ENCODE results near the gene KLRC3.
"Not testable (repeated sequence)": the region's sequence is repeated elsewhere in the genome, so short reads cannot be mapped to it uniquely, and the experiment has no call there.

KLRC3 gene

DNA sequence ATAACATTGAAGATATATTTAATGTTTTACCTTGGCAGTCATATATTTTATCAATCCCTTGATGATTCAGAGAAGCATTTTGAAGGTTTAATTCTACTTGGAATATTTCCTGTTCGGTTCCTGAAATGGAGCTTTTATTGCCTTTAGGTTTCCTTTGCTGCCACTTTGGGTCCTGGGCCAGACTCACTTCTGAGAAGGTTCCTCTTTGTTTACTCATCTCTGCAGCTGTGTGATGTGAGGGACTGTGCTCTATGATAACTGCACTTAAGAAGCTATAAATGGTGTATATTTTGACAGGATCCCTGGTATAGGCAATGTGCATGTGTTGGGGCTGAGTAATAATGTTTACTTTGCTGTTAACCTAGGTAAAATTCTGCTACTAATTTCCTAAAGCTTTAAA lies at the start of gene KLRC3:
TSS of gene KLRC3 (minus strand) at position 262 of the 400 bp plus-strand sequence. CDS start at position 217, 45 bp downstream.
- DNase-seq: not testable (repeated sequence)

DNA sequence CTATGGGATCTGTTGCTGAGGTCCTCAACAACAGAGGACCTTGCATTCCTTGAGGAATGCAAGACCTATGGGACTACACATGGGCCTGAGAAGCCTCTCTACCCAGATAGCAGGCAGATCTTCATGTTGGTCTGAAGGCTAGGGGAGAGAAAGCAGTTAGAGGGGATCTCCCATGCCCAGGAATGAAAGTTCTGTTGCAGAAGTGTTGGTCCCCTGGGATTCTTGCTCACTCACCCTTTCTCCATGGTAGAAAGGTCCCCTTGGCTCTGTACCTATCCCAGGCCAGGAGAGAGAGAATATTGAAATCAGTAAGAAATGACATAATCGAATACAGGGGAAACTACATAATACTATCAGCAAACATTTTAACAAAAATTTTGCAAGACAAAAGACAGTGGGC lies 49.3 kb upstream of the KLRC3 start:
- DNase-seq: no peak

GRCh38 chr12:10466311-10466710 lies 45.9 kb upstream of the KLRC3 start:
- no peak for DNase-seq

DNA sequence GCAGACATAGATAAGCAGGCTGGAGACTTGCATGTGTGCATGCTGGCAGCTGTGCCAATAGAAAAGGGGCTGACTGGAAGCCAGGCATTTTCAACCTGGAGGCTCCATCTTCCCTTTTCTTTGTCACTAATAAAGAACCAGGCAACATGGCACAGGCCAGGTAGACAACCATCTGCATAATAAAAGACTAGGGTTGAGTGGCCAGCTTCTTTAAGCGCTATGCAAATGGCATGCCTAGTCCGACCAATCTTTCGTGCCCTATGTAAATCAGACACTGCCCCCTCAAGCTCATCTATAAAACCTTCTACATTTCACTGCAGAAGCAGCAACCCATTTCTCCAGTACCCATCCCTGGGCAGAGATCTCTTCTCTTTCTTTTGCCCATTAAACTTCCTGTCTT lies 37.4 kb upstream of the KLRC3 start:
- no peak for DNase-seq

GRCh38 chr12:10456856-10457255 lies 36.5 kb upstream of the KLRC3 start:
- no peak for DNase-seq

GRCh38 chr12:10455766-10456165 lies 35.4 kb upstream of the KLRC3 start:
- DNase-seq: no peak

DNA sequence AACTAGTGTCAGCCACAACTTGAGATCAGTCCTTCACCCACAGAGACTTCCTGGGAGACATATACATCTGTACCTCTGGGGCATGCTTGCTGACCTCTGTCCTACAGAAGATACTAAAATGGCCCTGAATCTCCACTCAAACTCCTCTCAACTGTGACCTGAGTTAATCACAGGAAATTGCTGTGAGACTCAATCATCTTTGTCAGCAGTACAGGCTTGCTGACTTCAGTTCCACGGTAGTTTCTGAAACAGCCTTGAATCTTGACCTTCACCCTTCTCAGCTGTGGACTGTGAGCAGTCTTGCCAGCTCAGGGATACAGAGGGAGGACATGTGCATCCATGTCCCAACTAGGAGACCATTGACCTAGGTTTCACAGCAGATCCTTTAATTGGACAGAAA lies 34.1 kb upstream of the KLRC3 start:
- no peak for DNase-seq

DNA sequence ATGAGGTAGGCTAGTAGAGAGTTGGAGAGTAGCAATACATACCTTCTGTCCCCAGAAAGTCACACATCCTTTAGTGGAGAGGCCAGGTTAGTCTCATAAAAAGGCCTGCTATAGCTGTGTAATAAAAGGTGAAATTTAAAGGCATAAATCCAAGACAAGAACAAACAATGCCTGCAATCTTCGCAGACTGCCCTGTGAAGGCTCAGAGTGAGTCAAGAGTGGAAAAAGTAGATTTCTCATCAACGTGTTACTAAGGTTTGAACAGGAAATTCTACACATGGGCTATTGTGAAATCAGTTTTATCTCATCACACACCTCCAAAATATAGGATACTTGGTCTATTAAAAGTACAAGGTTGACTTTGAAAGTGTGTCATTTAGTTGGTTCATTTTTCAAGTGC lies 32.8 kb upstream of the KLRC3 start, which contains the start of gene KLRC1:
TSS of gene KLRC1 (minus strand) at position 222 of the 400 bp plus-strand sequence. CDS start 2,221 bp downstream, outside the sequence.
- DNase-seq: no peak

GRCh38 chr12:10448236-10448635 lies 27.8 kb upstream of the KLRC3 start:
- no peak for DNase-seq

GRCh38 chr12:10446052-10446451 lies 25.7 kb upstream of the KLRC3 start:
- DNase-seq: not testable (repeated sequence)

- DNase-seq: not testable (repeated sequence)
These were observed 20.7 kb upstream of the KLRC3 start for GRCh38 chr12:10441144-10441543.

- DNase-seq: peak; percentile 1
These were observed 19.3 kb upstream of the KLRC3 start for GRCh38 chr12:10439608-10440274.

GRCh38 chr12:10437601-10438000 lies 17.2 kb upstream of the KLRC3 start:
- DNase-seq: not testable (repeated sequence)

DNA sequence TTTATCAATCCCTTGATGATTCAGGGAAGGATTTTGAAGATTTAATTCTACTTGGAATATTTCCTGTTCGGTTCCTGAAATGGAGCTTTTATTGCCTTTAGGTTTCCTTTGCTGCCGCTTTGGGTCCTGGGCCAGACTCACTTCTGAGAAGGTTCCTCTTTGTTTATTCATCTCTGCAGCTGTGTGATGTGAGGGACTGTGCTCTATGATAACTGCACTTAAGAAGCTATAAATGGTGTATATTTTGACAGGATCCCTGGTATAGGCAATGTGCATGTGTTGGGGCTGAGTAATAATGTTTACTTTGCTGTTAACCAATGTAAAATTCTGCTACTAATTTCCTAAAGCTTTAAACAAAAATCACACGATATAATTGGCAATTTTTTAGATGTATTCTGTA lies 15.4 kb upstream of the KLRC3 start, which contains the start of gene KLRC2:
TSS of gene KLRC2 (minus strand) at position 195 of the 400 bp plus-strand sequence. CDS start at position 171, 24 bp downstream.
- DNase-seq: peak; percentile 11

GRCh38 chr12:10430623-10431022 lies 10.2 kb upstream of the KLRC3 start:
- not testable (repeated sequence) for DNase-seq

DNA sequence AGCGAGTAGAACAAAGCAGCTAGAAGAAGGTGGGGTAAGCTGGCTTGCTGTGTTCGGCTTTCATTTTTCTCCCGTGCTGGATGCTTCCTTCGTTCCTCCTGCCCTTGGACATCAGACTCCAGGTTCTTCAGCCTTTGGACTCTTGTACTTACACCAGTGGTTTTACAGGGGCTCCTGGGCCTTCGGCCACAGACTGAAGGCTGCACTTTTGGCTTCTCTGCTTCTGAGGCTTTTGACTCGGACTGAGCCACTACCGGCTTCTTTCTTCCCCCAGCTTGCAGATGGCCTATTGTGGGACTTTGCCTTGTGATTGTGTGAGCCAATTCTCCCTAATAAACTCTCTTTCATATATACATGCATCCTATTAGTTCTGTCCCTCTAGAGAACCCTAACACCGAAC lies 5.5 kb upstream of the KLRC3 start:
- not testable (repeated sequence) for DNase-seq

DNA sequence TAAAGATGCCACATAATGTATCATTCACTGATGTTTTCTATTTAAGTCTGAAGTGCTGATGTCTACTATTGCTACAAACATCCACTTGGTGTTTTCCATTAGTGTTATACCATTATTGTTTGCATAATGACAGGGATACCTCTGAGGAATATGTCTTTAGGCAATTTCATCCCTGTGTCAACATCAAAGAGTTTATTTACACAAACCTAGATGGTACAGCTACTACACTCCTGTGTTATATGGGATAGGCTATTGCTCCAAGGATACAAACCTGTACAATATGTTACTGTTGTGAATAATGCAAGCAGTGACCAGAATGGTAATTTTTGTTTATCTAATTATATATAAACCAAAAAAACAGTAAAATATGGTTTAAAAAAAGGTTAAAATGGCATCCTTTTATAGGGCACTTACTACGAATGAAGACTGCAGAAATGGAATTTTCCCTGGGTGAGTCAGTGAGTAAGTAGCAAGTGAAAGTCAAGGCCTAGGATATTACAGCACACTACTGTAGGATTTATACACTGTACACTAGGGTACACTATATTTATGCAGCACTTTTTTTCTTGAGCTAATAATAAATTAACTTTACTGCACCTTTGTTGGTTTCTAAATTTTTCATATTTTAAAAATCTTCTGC lies 4.0 kb upstream of the KLRC3 start:
- DNase-seq: not testable (repeated sequence)

DNA sequence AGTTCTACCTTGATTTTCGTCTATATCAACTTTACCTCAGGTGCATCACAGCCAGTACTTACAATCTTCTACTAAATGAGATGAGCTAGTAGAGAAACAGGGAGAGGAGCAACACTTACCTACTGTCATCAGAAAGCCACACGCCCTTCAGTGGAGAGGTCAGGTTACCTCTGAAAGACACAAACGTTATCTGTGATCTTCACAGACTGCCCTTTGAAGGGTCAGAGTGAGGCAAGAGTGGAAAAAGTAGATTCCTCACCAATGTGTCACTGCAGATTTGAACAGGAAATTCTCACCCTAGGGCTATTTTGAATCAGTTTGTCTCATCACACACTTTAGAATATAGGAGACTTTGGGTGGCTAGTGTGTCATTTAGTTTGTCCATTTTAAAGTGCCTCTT lies 1.8 kb upstream of the KLRC3 start:
- DNase-seq: not testable (repeated sequence)

DNA sequence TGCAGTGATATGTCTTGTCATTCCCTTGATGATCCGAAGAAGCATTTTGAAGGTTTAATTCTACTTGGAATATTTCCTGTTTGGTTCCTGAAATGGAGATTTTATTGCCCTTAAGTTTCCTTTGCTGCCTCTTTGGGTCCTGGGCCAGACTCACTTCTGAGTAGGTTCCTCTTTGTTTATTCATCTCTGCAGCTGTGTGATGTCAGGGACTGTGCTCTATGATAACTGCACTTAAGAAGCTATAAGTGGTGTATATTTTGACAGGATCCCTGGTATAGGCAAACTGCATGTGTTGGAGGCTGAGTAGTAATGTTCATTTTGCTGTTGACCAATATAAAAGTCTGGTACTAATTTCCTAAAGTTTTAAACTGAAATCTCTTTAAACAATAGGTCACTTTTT lies 11.0 kb downstream of the KLRC3 start, which contains the start of gene KLRC4:
TSS of gene KLRC4 (minus strand) at position 366 of the 400 bp plus-strand sequence. CDS start at position 184, 182 bp downstream.
- DNase-seq: peak; percentile 18

- DNase-seq: no peak
These were observed 11.6 kb downstream of the KLRC3 start for GRCh38 chr12:10408842-10409241.

- no peak for DNase-seq
These were observed 13.7 kb downstream of the KLRC3 start for GRCh38 chr12:10406725-10407124.

- DNase-seq: no peak
These were observed 15.1 kb downstream of the KLRC3 start for GRCh38 chr12:10405294-10405693.

- no peak for DNase-seq
These were observed 15.6 kb downstream of the KLRC3 start for GRCh38 chr12:10404798-10405197.

DNA sequence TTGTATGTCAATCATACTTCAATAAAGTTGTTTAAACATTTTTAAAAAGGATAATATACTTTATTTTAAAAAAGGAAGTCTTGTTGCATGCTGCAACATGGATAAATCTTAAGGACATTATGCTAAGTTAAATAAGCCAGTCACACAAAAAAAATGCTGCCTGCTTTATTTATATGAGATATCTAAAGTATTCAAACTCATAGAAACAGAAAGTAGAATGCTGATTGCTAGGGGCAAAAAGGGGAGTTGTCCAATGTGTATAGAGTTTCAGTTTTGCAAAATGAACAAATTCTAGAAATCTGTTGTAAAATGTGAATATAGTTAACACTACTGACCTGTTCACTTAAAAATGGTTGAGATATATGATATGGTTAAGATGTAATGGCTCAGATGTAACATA lies 19.6 kb downstream of the KLRC3 start:
- no peak for DNase-seq

All from NCI-H1092 treated with DMSO at 0.1 percent for 48 hours (cell line).